Measurements from ENCODE around the gene RFT1.

The RFT1 gene

DNA sequence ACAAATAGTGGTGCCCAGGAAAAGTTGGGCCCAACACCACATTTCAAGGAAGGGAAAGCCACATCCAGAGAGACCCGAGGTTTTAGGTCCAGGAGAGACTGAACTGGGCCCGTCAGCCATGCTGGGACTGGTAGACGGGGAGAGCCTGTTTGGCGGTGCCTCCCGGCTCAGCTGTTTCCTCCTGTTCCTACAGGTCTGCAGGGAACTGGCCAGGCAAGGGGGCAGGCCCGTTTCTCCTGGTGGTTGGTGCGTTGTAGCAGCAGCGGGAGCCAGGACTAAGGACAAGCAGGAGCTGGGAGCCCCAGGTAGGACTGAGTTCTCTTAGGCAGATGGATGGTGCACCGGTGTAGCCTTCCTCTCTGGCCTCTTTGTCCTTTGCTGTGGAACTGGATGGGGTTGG lies 34.7 kb upstream of the RFT1 start:
- Histone ChIP-seq H3K79me2 (ENCODE audit: insufficient read depth, low read length) (peaks cover 83% of the 10 kb centered on the region), H3K9ac (ENCODE audit: low read length) (peak overlapping the region; percentile 53), H3K9me2 (replicated peaks; ENCODE audit: insufficient read depth, low read length) (no peaks in the 10 kb centered on the region), H3K27ac (ENCODE audit: low read depth, low read length) (peak overlapping the region; percentile 94), H3K9me3 (ENCODE audit: insufficient read depth, low read length) (no peaks in the 10 kb centered on the region), H3F3A (ENCODE audit: insufficient read depth) (peaks cover 53% of the 10 kb centered on the region), H2AFZ (ENCODE audit: low read depth, low read length, severe bottlenecking) (no peak overlapping the region), H3K4me3 (ENCODE audit: insufficient read depth, low read length, poor library complexity, severe bottlenecking) (no peak overlapping the region), H3K36me3 (ENCODE audit: low read length) (no peaks in the 10 kb centered on the region), H3K27me3 (ENCODE audit: low read length) (no peaks in the 10 kb centered on the region), H3K4me2 (ENCODE audit: low read depth, low read length, poor library complexity, severe bottlenecking) (peak overlapping the region; percentile 78), H4K20me1 (ENCODE audit: low read depth, low read length) (peaks cover 3% of the 10 kb centered on the region; the same call in 1 of the 2 replicates)
- TF ChIP-seq EZH2phosphoT487 (conservative IDR thresholded peaks at IDR 0.05; ENCODE audit: low read length): no peak
- TF ChIP-seq, protein P1, sequence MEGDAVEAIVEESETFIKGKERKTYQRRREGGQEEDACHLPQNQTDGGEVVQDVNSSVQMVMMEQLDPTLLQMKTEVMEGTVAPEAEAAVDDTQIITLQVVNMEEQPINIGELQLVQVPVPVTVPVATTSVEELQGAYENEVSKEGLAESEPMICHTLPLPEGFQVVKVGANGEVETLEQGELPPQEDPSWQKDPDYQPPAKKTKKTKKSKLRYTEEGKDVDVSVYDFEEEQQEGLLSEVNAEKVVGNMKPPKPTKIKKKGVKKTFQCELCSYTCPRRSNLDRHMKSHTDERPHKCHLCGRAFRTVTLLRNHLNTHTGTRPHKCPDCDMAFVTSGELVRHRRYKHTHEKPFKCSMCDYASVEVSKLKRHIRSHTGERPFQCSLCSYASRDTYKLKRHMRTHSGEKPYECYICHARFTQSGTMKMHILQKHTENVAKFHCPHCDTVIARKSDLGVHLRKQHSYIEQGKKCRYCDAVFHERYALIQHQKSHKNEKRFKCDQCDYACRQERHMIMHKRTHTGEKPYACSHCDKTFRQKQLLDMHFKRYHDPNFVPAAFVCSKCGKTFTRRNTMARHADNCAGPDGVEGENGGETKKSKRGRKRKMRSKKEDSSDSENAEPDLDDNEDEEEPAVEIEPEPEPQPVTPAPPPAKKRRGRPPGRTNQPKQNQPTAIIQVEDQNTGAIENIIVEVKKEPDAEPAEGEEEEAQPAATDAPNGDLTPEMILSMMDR (IDR thresholded peaks at IDR 0.05; ENCODE audit: insufficient read depth, low read length, poor library complexity, severe bottlenecking): no peak

DNA sequence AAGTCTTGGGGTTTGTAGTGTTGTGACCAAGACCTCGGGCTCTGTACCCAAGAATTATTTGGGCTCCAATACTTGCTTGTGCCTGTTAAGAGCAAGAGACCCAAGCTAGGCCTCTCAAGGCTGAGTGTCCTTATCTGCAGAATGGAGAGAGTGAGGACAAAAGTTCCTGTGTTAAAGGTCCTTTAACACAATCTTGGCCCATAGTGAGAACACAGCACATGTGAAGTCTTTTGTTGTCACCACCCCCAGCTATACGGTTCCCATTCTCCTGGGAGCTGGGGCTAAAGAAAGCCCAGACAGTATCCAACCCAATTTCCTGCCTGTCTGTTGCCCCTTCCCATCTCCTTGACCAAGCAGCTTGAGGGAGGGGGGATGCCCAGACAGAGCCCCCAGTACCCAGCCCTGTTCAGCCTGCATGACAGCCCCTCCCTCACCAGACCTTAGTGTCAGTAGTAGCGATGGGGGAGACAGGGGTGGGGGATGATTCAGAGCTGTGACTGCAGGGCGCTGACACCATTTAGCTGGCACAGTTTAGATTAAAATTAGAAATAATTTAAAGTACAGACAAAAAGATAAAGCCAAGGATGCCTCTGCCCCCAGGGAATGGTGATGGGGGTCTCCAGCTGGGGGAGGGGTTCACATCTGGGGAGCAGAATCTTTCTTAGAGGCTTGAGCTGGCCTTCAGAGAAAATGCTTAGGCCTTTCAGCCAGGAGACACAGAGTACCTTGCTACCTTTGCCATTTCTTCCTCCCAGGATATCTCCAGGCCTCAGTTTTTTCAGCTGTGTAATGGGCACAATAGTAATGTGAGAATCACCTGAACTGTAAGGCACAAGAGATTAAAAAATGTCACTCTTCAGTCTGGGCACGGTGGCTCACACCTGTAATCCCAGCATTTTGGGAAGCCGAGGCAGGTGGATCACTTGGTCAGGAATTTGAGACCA lies 33.5 kb upstream of the RFT1 start:
- peak overlapping the region; percentile 94 for H3K27ac ChIP-seq (ENCODE audit: low read depth, low read length)
- no peaks in the 10 kb centered on the region for H3K9me2 ChIP-seq (replicated peaks; ENCODE audit: insufficient read depth, low read length)
- TF ChIP-seq EZH2phosphoT487 (conservative IDR thresholded peaks at IDR 0.05; ENCODE audit: low read length): no peak
- TF ChIP-seq, protein P1 (IDR thresholded peaks at IDR 0.05; ENCODE audit: insufficient read depth, low read length, poor library complexity, severe bottlenecking): no peak
- H3K9me3 ChIP-seq (ENCODE audit: insufficient read depth, low read length): no peaks in the 10 kb centered on the region
- H3K4me3 ChIP-seq (ENCODE audit: insufficient read depth, low read length, poor library complexity, severe bottlenecking): peak overlapping the region; percentile 96
- no peaks in the 10 kb centered on the region for H3K27me3 ChIP-seq (ENCODE audit: low read length)
- H2AFZ ChIP-seq (ENCODE audit: low read depth, low read length, severe bottlenecking): no peak overlapping the region
- H3K4me2 ChIP-seq (ENCODE audit: low read depth, low read length, poor library complexity, severe bottlenecking): peak overlapping the region; percentile 78
- no peaks in the 10 kb centered on the region for H3K36me3 ChIP-seq (ENCODE audit: low read length)
- H3F3A ChIP-seq (ENCODE audit: insufficient read depth): peaks cover 57% of the 10 kb centered on the region
- peaks cover 73% of the 10 kb centered on the region for H3K79me2 ChIP-seq (ENCODE audit: insufficient read depth, low read length)
- H4K20me1 ChIP-seq (ENCODE audit: low read depth, low read length): peaks cover 3% of the 10 kb centered on the region; the same call in 1 of the 2 replicates
- H3K9ac ChIP-seq (ENCODE audit: low read length): peak overlapping the region; percentile 98

DNA sequence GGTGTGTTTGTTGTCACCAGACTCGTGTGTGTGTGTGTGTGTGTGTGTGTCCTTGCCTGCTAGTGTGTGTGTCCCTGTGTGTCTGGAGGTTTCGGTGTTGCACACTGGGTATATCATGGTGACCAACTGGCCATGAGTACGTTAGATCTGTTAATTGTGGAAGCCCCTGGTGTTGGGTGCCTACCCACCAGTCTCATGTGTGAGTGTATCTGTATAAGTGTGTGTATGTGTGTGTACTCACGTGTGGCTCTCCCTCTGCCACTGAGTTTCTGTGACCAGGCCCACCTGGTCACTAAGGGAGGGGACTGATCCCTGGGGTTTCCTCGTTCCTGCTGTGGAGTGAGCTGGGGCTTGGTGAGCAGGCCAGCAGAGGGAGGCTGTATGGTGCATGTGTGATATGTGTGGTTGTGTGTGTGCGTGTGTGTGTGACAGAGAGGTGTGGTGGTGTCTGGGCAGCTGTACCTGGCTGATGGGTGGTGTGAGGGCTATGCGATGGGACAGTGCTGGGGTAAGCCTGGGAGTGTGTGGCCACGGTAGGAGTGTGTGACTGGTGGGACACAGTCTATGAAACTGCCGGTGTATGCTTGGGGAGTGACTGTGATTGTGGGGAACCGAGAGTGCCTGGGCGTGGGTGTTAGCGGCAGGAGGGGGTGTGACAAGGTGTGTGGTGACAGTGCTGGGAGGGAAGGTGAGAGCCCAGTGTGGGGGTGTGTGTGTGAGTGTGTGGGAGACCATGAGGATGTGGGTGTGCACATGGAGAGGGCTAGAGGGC lies 32.6 kb upstream of the RFT1 start:
- Histone ChIP-seq H3K79me2 (ENCODE audit: insufficient read depth, low read length) (peaks cover 65% of the 10 kb centered on the region), H4K20me1 (ENCODE audit: low read depth, low read length) (peaks cover 3% of the 10 kb centered on the region; the same call in 1 of the 2 replicates), H3K4me2 (ENCODE audit: low read depth, low read length, poor library complexity, severe bottlenecking) (peak overlapping the region; percentile 78), H3K27ac (ENCODE audit: low read depth, low read length) (peak overlapping the region; percentile 94), H3F3A (ENCODE audit: insufficient read depth) (peaks cover 56% of the 10 kb centered on the region), H3K9me3 (ENCODE audit: insufficient read depth, low read length) (no peaks in the 10 kb centered on the region), H3K9ac (ENCODE audit: low read length) (peak overlapping the region; percentile 98), H3K9me2 (replicated peaks; ENCODE audit: insufficient read depth, low read length) (no peaks in the 10 kb centered on the region), H3K27me3 (ENCODE audit: low read length) (no peaks in the 10 kb centered on the region), H2AFZ (ENCODE audit: low read depth, low read length, severe bottlenecking) (no peak overlapping the region), H3K36me3 (ENCODE audit: low read length) (no peaks in the 10 kb centered on the region), H3K4me3 (ENCODE audit: insufficient read depth, low read length, poor library complexity, severe bottlenecking) (peak overlapping the region; percentile 96)
- no peak for TF ChIP-seq EZH2phosphoT487 (conservative IDR thresholded peaks at IDR 0.05; ENCODE audit: low read length)
- TF ChIP-seq, protein P1 (IDR thresholded peaks at IDR 0.05; ENCODE audit: insufficient read depth, low read length, poor library complexity, severe bottlenecking): no peak
